ENCODE results near the gene DLGAP4.

DLGAP4 gene

DNA sequence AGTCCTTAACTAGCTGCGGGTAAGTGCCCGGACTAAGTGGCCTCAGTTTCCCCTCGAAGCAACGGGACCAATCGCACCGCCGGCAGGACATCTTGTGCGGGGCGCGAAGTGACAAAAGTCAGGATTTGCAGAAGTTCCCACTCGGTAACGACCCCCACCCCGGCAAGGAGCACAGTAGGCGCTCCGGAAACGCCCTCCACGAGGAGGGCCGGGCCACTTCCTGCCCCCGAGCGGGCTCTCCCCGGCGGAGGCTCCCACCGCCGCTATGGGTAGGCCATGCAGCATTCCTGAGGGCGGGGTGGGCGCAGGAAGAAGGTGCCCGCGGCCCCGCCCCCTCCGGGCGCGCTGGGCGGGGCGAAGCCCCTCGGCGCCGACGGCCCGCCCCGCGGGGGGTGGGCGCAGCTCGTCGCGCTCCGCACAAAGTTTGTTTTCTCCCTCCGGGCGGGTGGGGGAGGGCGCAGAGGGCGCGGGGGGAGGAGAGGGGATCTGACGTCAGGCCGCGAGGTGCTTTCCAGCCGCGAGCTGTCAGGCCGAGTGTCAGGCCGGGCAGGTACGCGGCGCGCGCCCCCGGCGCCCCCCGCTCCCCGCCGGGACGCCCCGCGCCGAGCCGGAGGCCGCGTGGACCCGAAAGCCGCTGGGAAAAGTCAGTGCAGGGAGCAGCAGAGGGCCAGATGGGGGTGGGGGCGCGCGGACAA is 267.1 kb downstream of the DLGAP4 start, which contains the start of gene TGIF2:
TSS of gene TGIF2 (plus strand) at position 495 of the 695 bp plus-strand sequence. CDS start 5,178 bp downstream, outside the sequence.
- DNase-seq = peak; percentile 81

DNA sequence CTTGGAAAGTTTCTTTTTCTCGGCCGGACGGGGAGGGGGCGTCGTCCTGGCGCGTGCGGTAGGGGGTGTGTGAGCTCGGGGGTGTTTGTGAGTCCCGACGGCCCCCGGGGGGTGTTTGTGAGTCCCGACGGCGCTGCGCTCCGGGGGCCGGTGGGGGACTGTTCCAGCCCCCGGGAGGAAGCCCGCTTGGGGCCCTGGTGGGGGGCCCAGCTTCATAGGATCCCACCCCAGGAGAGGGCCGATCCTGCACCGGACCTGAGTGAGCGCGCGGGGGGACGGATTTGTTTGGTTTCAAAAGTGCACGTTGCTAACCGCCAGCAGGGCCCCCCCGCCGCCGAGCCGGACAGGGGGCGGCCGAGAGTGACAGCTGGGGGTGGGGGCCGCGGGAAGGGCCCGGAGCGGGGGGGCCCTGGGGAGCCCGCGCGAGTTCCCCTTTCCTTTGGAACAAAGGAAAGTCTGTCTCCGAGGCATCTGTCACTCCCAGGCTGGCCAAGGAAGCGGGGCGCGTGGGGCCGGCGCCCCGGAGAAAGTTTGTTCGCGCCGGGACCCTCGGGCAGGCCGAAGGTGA is 267.7 kb downstream of the DLGAP4 start:
- DNase-seq = peak; percentile 55

DNA sequence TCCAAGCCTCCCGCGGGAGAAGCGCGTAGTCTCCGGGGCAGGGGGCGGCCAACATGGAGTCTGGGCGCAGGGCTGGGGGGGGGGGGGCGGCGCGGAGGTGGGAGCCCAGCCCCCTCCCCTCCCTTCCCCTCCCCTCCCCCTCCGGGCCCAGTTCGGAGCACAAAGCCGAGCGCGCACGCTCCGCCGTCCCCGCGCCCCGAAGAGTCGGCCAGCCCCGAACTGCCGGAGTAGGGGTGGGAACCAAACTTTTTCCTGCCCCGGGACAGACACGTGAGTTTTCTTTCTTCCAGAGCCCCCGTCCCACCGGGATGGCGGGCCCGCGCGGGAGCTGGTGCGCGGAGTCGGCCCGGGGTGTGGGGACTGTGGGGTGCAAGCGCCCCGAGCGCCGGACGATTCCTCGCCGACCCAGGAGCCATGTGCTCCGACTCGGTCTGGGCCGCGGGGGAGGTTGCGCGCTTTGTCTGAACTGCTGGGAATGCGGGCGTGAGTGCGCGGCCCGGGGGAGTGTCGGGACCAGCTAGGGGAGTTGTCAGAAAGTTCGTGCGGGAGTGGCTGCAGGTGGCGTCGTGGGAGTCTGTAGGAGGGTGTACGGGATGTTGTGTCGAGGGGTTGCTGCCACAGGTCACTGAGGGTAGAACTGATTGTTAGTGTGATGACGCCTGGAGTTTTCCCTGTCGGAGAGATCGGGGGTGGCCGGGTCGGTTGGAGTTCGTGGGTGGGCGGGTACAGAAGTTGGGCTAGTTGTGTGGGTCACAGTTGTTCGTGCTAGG is 268.4 kb downstream of the DLGAP4 start:
- peak; percentile 78 for DNase-seq

DNA sequence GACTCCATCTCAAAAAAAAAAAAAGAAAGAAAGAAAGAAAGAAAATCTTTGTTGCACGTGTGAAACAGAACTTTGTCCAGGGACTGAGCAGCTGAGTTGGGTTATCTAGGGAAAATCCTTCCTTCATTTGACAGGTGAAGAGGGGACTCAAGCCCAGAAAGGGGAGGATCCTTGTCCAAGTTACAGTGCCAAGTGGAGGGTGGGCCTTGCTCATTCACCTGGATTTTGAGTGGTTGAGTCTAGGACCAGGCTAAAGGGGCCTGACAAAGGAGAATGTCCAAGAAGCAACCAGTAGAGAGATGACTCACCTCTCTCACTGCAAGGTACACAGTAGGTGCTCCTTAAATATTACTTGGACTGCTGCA is 269.9 kb downstream of the DLGAP4 start:
- no peak for DNase-seq
